Nephron progenitor cell (in vitro differentiated cells): ENCODE measurements around the gene CARD14.

Source experiments
- DNase-seq: peaks from one replicate; pipeline ENCODE4 v3.0.0; 2021
- H3K27ac Mint-ChIP-seq: 2 replicates; pipeline ENCODE4 v1.8.0; 2021; ENCODE audit warnings: mild to moderate bottlenecking, moderate library complexity, mixed read lengths
- H3K27me3 Mint-ChIP-seq: 2 replicates; pipeline ENCODE4 v1.8.0; 2021; ENCODE audit warnings: mild to moderate bottlenecking, low read depth, mixed read lengths; ENCODE audit not compliant: poor library complexity
- H3K36me3 Mint-ChIP-seq: 2 replicates; pipeline ENCODE4 v1.8.0; 2021; ENCODE audit warnings: low read depth, mixed read lengths
- H3K4me1 Mint-ChIP-seq: 2 replicates; pipeline ENCODE4 v1.8.0; 2021; ENCODE audit warnings: mixed read lengths
- H3K4me3 Mint-ChIP-seq: 2 replicates; pipeline ENCODE4 v1.8.0; 2021; ENCODE audit warnings: mild to moderate bottlenecking, moderate library complexity, mixed read lengths
- H3K9me3 Mint-ChIP-seq: 2 replicates; pipeline ENCODE4 v1.8.0; 2021; ENCODE audit warnings: mild to moderate bottlenecking, moderate library complexity, mixed read lengths
- CTCF ChIP-seq: fragments of 200-600 bp; sonication (generic); IDR thresholded peaks from 2 replicates; pipeline ENCODE4 v1.5.0; 2021; ENCODE audit warnings: antibody characterized with exemption

The CARD14 gene

GRCh38 chr17:80173916-80174315 is 4.1 kb downstream of the CARD14 start:
- DNase-seq, result no peak
- H3K36me3 Mint-ChIP-seq, result no peaks in the 10 kb centered on the region
- peaks cover under 1% of the 10 kb centered on the region for H3K27me3 Mint-ChIP-seq
- H3K4me3 Mint-ChIP-seq, result no peak overlapping the region
- no peak overlapping the region for H3K27ac Mint-ChIP-seq
- no peak for TF ChIP-seq CTCF
- H3K4me1 Mint-ChIP-seq, result peaks cover 23% of the 10 kb centered on the region
- no peaks in the 10 kb centered on the region for H3K9me3 Mint-ChIP-seq

- Mint-ChIP-seq H3K36me3 (no peaks in the 10 kb centered on the region), H3K27me3 (peaks cover 2% of the 10 kb centered on the region), H3K4me1 (peaks cover 14% of the 10 kb centered on the region), H3K4me3 (no peak overlapping the region), H3K9me3 (no peaks in the 10 kb centered on the region), H3K27ac (no peak overlapping the region)
- DNase-seq, result no peak
- no peak for TF ChIP-seq CTCF
Observed at GRCh38 chr17:80176757-80177156, 6.9 kb downstream of the CARD14 start.

GRCh38 chr17:80177986-80178595 is 8.3 kb downstream of the CARD14 start:
- no peak overlapping the region for H3K4me3 Mint-ChIP-seq

GRCh38 chr17:80180192-80180591 is 10.4 kb downstream of the CARD14 start:
- no peaks in the 10 kb centered on the region for H3K9me3 Mint-ChIP-seq
- peaks cover 2% of the 10 kb centered on the region for H3K27me3 Mint-ChIP-seq
- no peak for DNase-seq
- no peak overlapping the region for H3K4me3 Mint-ChIP-seq
- H3K27ac Mint-ChIP-seq, result no peak overlapping the region
- no peaks in the 10 kb centered on the region for H3K36me3 Mint-ChIP-seq
- TF ChIP-seq CTCF, result no peak
- H3K4me1 Mint-ChIP-seq, result peaks cover 28% of the 10 kb centered on the region

More at GRCh38 chr17:80177986-80178595, 8.3 kb downstream of the CARD14 start:
- H3K27me3 Mint-ChIP-seq, result peaks cover 2% of the 10 kb centered on the region
- H3K36me3 Mint-ChIP-seq, result no peaks in the 10 kb centered on the region
- no peak overlapping the region for H3K27ac Mint-ChIP-seq
- peaks cover 17% of the 10 kb centered on the region for H3K4me1 Mint-ChIP-seq
- no peaks in the 10 kb centered on the region for H3K9me3 Mint-ChIP-seq
- DNase-seq, result no peak
- no peak for TF ChIP-seq CTCF

GRCh38 chr17:80181431-80181830 is 11.6 kb downstream of the CARD14 start:
- Mint-ChIP-seq H3K9me3 (no peaks in the 10 kb centered on the region), H3K36me3 (no peaks in the 10 kb centered on the region), H3K4me3 (no peak overlapping the region), H3K27ac (no peak overlapping the region), H3K27me3 (peaks cover 2% of the 10 kb centered on the region), H3K4me1 (peaks cover 34% of the 10 kb centered on the region)
- no peak for DNase-seq
- no peak for TF ChIP-seq CTCF

GRCh38 chr17:80182118-80182844 is 12.5 kb downstream of the CARD14 start:
- Mint-ChIP-seq H3K27ac (no peak overlapping the region), H3K9me3 (no peaks in the 10 kb centered on the region), H3K4me1 (peaks cover 34% of the 10 kb centered on the region), H3K36me3 (no peaks in the 10 kb centered on the region), H3K4me3 (no peak overlapping the region), H3K27me3 (peaks cover 2% of the 10 kb centered on the region)
- TF ChIP-seq CTCF, result no peak
- no peak for DNase-seq
